Uterus (tissue), 4 donors: ENCODE data around the gene BTBD18. TPM values are rescaled to one million over a fixed set of nuclear protein-coding genes. Genes with fewer than 3 reads are reported as not detected.

ENCODE experiments used
- DNase-seq, 2 donors: peaks; one replicate each; pipeline ENCODE4 v3.0.0-alpha.2; 2019 to 2020
- H3K27ac ChIP-seq, 2 donors: fragments of 200-600 bp; sonication (generic); 1 replicate in 1 of 2; 2 replicates in 1 of 2; pipeline ENCODE4 v1.5.1; 2016 to 2018
- H3K27me3 ChIP-seq, 2 donors: fragments of 200-600 bp; sonication (generic); one replicate each; pipeline ENCODE4 v1.5.1; 2018 to 2019; ENCODE audit warnings: control low read depth in 1 of 2
- H3K36me3 ChIP-seq, 2 donors: fragments of 200-600 bp; sonication (generic); one replicate each; pipeline ENCODE4 v1.5.1; 2019; ENCODE audit warnings: control low read depth in 1 of 2
- H3K4me1 ChIP-seq, 2 donors: fragments of 200-600 bp; sonication (generic); one replicate each; pipeline ENCODE4 v1.5.1; 2018 to 2019; ENCODE audit warnings: control low read depth in 1 of 2
- H3K4me3 ChIP-seq, 2 donors: fragments of 200-600 bp; sonication (generic); 1 replicate in 1 of 2; 2 replicates in 1 of 2; pipeline ENCODE4 v1.5.1; 2018 to 2019; ENCODE audit warnings: mild to moderate bottlenecking in 1 of 2
- H3K9me3 ChIP-seq, 2 donors: fragments of 200-600 bp; sonication (generic); one replicate each; pipeline ENCODE4 v1.5.1; 2019; ENCODE audit warnings: control low read depth in 1 of 2
- POLR2A ChIP-seq, 2 donors: fragments of 450-650 bp; IDR thresholded peaks; one replicate each; pipeline ENCODE4 v1.6.1; 2016; ENCODE audit warnings: antibody characterized with exemption in 2 of 2, mild to moderate bottlenecking in 1 of 2, moderate library complexity in 1 of 2
- intact Hi-C: fragments of 100-400 bp; cut with DNase I; formaldehyde crosslinking; loops from one replicate; pipeline ENCODE4 v1.15.1; 2023; ENCODE audit warnings: low total_unique reads
- total RNA-seq, 4 donors: library from RNA; depleted of rRNA in 3 of 4; stranded (reverse); fragments of >200 nt in 3 of 4; gene quantifications; one replicate each; pipeline versions ENCODE4 v1.1.0 to v1.2.4, GENCODE V29; 2014 to 2023
- TF ChIP-seq, protein P1 (sequence below), 4 experiments: fragments of 200-600 bp in 2 of 4; fragments of 450-650 bp in 2 of 4; sonication (generic) in 2 of 4; IDR thresholded peaks; one replicate each; pipeline ENCODE4 v1.5.1; 2016 to 2019; ENCODE audit warnings: antibody characterized with exemption in 4 of 4, mild to moderate bottlenecking in 2 of 4, moderate library complexity in 1 of 4
- donor health status: DM: yes; HTN: yes; CAD: no.

Gene BTBD18
- total RNA-seq, 4 donors from 2014 or later: not detected

DNA sequence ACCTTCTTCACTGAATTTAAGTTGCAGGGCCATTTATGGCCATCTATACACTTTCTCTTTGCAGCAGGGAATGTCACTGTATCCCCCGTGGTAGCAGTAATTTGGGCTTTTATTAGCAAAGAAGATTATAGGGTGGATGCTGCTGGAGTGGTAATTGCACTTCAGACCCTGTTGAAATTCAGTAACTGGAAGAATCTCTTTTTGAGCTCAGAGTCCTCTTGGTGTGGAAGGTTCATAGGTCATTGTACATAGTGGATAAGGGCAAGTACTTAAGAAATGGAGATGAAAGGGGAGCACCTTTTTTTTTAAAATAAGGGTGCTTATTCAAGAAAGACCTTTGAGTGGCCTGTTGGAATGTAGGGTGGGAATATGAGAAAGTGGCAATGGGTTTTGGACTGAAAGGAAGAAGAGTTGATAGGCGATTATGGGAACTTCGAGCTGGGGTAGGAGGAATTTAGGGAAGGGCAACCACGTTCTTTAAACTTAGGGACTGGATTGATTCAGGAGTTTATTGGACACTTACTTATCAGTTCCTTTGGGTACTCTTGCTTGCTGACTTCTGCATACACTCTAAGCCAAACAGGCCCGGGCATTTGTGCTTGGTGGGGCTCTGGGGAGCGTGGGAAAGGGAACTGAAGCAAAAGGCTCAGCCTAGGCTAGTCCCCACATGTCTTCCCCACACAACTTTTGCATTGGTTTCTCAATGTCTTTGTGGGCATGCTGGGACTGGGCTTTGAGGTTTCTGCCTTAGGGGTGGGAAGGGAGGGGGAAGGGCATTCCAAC lies 36.5 kb upstream of the BTBD18 start:
- no peaks in the 10 kb centered on the region for H3K9me3 ChIP-seq
- H3K4me3 ChIP-seq: no peak overlapping the region
- no peak for TF ChIP-seq POLR2A (IDR thresholded peaks at IDR 0.05)
- TF ChIP-seq, protein P1, sequence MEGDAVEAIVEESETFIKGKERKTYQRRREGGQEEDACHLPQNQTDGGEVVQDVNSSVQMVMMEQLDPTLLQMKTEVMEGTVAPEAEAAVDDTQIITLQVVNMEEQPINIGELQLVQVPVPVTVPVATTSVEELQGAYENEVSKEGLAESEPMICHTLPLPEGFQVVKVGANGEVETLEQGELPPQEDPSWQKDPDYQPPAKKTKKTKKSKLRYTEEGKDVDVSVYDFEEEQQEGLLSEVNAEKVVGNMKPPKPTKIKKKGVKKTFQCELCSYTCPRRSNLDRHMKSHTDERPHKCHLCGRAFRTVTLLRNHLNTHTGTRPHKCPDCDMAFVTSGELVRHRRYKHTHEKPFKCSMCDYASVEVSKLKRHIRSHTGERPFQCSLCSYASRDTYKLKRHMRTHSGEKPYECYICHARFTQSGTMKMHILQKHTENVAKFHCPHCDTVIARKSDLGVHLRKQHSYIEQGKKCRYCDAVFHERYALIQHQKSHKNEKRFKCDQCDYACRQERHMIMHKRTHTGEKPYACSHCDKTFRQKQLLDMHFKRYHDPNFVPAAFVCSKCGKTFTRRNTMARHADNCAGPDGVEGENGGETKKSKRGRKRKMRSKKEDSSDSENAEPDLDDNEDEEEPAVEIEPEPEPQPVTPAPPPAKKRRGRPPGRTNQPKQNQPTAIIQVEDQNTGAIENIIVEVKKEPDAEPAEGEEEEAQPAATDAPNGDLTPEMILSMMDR (IDR thresholded peaks at IDR 0.05): no peak
- peaks cover 0 to 25% of the 10 kb centered on the region in 2 donors for H3K4me1 ChIP-seq
- intact Hi-C loops: no loop called here
- no peaks in the 10 kb centered on the region for H3K36me3 ChIP-seq
- H3K27me3 ChIP-seq: no peaks in the 10 kb centered on the region
- DNase-seq: no peak
- H3K27ac ChIP-seq: peak overlapping the region in 1 of 2 donors; percentile 23

DNA sequence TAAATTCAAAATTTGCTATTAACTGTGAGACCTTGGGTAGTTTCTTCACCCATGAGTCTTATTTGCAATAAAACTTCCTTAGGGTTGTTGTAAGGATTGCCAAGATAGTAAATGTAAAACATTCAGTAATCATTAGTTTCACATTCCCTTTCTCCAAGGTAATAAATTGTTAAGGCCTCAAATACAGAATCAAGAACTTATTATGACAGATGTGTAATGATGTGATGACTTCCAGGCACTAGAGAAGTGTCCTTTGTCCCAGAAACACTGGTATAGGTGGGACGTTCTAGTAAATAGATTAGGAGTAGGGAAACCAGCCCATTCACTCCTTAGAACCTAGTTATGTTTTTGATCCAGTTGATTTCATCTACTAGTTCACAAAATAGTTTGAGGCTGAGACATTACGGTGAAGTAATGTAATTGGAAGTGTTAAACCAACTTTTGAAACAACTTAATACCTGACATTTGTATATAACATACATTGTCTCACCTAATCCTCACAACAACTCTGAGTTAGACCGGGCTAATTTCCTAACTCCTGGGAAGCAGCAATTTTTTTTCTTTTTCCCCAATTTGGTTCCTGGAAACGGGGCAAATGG lies 35.5 kb upstream of the BTBD18 start:
- Histone ChIP-seq H3K27me3 (no peaks in the 10 kb centered on the region), H3K4me3 (no peak overlapping the region), H3K36me3 (no peaks in the 10 kb centered on the region), H3K9me3 (no peaks in the 10 kb centered on the region), H3K27ac (peak overlapping the region in 1 of 2 donors; percentile 18), H3K4me1 (peaks cover under 1 to 17% of the 10 kb centered on the region in 2 donors)
- TF ChIP-seq, protein P1 (IDR thresholded peaks at IDR 0.05): no peak
- intact Hi-C loops: no loop called here
- DNase-seq: no peak

DNA sequence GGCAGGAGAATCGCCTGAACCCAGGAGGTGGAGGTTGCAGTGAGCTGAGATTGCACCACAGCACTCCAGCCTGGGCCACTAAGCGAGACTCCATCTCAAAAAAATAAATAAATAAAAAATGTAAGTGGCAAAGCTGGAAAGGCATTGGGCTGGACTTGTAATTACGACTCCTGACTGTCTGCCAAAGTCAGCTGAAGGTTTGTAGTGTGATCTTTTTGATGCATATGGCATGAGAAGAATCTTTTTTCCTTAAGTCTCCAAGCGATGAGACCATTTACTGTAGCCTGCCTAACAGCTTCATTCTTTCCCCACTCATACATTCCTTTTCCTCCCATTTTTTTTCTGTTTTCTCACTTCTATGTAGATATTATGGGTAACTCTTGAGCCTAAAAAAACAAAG lies 34.8 kb upstream of the BTBD18 start:
- Histone ChIP-seq H3K27ac (no peak overlapping the region), H3K4me1 (peaks cover 7 to 19% of the 10 kb centered on the region in 2 donors)
- no peak for DNase-seq

DNA sequence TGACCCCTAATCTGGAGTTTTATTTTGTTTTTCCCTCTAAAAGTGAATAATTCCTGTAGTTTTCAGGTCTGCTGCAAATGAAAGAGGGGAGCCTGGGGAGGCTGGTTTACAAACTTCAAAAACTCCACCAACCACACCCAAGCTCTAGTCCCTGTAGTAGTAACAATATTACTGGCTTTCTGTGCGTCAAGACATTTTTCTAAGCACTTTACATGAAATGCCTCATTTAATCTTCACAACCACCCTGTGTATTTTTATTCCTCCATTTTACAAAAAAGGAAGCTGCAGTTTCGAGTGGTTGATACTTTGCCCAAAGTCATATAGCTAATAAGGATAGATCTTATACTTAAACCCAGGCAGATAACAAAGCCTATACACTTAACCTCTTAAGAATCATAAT lies 33.5 kb upstream of the BTBD18 start:
- no peak for DNase-seq
- Histone ChIP-seq H3K36me3 (no peaks in the 10 kb centered on the region), H3K27ac (peak overlapping the region in 1 of 2 donors; percentile 14), H3K4me3 (no peak overlapping the region), H3K4me1 (peaks cover 12 to 27% of the 10 kb centered on the region in 2 donors), H3K9me3 (no peaks in the 10 kb centered on the region), H3K27me3 (no peaks in the 10 kb centered on the region)
- intact Hi-C loops: no loop called here
- TF ChIP-seq, protein P1 (IDR thresholded peaks at IDR 0.05): no peak
- no peak for TF ChIP-seq POLR2A (IDR thresholded peaks at IDR 0.05)

More for the DNA sequence above, 34.8 kb upstream of the BTBD18 start:
- H3K4me3 ChIP-seq: no peak overlapping the region
- TF ChIP-seq, protein P1 (IDR thresholded peaks at IDR 0.05): no peak
- TF ChIP-seq POLR2A (IDR thresholded peaks at IDR 0.05): no peak
- no peaks in the 10 kb centered on the region for H3K36me3 ChIP-seq
- H3K27me3 ChIP-seq: no peaks in the 10 kb centered on the region
- intact Hi-C loops: no loop called here
- no peaks in the 10 kb centered on the region for H3K9me3 ChIP-seq

DNA sequence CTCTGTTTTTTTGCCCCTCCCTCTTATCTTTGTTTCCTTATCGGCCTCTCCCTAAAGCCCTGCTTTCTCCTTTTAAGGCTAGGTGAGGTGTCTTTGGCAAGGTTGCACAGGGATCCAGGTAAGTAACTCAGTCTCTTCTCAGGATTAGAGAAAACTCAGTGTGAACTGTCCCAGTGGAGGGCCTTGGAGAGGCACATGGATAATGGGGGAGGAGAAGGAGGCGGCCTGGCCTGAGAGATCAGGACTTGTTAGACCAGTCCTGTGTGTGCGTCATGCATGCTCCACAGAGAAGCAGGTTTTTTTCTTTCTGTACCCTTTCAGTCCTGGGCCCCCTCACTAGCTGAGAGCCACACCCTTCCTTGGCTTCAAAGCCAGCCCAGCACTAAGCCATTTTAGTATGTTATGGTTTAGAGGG lies 29.9 kb upstream of the BTBD18 start:
- H3K4me3 ChIP-seq: no peak overlapping the region
- TF ChIP-seq, protein P1 (IDR thresholded peaks at IDR 0.05): no peak
- TF ChIP-seq POLR2A (IDR thresholded peaks at IDR 0.05): no peak
- H3K4me1 ChIP-seq: peaks cover 29 to 31% of the 10 kb centered on the region in 2 donors
- no peak for DNase-seq
- H3K27ac ChIP-seq: peak overlapping the region; percentile 49 to 94
- no peaks in the 10 kb centered on the region for H3K36me3 ChIP-seq
- intact Hi-C loops: no loop called here
- H3K9me3 ChIP-seq: no peaks in the 10 kb centered on the region
- H3K27me3 ChIP-seq: no peaks in the 10 kb centered on the region
